DMS114 treated with DMSO at 0.1 percent for 48 hours (cell line): ENCODE results near the gene BID.

ENCODE experiments used
- DNase-seq: peaks from one replicate; lab custom pipeline; 2025; ENCODE audit not compliant: unreplicated experiment; lab: John Stamatoyannopoulos, UW

Gene BID

GRCh38 chr22:17774206-17774925 is at the start of gene BID:
TSS of gene BID (minus strand) at chr22:17774469. CDS start at chr22:17750116, 24,353 bp downstream.
- DNase-seq: no peak

GRCh38 chr22:17823964-17824363 is 49.7 kb upstream of the BID start:
- no peak for DNase-seq

- DNase-seq: no peak
Observed at GRCh38 chr22:17823226-17823625, 49.0 kb upstream of the BID start.

DNA sequence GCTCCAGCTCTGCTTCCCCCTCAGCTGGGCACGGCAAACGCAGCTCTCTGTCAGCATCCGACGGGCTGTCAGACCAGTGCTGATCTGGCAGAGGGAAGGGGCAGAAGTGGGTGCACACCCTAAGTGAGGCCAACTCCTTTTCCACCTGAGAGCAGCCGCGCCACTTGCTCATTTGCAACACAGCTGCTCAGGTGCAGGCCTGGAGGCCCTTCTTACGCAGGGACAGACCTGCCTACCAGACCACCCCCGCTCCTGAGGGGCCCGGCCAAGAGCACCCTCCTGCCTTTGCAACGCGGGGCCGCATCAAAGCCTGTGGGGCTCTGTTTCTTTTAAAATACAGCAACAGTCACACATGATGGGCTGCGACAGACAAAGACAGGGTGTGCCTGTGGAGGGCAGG is 47.8 kb upstream of the BID start:
- DNase-seq: no peak

DNA sequence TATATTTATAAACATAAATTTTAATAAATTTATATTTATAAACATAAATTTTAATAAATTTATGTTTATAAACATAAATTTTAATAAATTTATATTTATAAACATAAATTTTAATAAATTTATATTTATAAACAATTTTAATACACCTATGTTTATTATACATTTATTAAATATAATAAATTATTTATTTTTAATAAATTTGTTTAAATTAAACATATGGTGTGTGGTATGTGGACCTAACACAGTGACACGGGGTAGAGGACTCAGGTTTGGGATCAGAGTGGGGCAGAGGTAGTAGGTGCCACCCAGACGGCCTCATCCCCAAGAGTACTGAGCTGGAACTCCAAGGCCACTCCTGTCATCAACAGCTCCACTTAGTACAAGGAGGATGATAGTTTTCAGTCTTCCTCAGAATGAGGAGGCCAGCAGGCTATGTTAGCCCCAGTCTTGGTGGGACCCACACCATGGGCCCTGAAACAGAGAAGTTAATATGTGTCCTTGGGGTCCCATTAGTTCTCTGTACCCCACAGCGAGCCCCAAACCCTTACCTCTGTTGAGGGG is 46.7 kb upstream of the BID start:
- DNase-seq: no peak

DNA sequence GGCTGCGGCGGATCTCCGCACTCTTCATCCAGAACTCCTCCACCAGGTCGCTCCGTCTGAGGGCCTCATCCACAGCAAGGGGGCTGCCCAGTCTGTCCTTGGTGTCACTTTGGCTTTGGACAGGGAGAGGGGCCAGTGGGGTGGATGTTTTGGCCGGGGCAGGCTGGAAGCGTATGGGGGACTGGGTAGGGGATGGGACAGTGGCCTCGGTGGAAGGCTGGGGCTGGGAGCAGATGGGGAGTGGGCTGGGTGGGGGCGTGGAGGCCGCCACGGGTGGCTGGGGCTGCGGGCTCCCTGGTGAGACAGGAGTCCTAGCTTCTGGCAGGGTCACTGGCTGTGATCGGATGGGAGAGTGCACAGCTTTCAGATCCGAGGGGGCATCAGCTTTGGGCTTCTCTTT is 44.4 kb upstream of the BID start:
- no peak for DNase-seq

- no peak for DNase-seq
Observed at GRCh38 chr22:17818180-17818579, 43.9 kb upstream of the BID start.

DNA sequence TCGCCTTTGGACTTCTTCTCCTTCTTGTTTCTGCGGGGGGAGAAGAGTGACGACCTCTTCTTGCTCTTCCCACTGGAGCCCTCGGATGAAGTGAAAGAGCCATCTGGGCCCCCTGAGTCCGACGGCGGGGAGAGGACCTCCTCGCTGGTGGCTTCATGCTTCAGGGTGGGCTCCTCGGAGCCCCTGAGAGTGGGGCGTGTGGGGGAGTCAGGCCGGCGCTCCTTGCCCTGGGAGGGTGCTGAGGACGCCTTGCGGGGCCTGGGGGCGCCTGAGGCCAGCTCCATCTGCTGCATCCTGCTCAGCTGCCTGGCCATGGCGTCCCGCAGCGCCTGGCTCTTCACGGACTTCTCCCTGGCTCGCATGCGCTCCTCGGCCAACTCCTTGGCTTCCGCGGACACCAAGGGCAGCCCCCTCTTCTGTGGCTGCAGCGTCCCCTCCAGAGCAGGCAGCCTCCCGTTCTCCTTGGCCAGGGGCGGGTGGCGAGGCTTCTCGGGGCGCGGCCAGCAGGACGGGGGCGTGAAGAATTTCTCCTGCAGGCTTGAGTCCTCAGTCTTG is 43.3 kb upstream of the BID start:
- no peak for DNase-seq

GRCh38 chr22:17817079-17817478 is 42.8 kb upstream of the BID start:
- no peak for DNase-seq

GRCh38 chr22:17816649-17817048 is 42.4 kb upstream of the BID start:
- DNase-seq: no peak

GRCh38 chr22:17815703-17816254 is 41.5 kb upstream of the BID start:
- DNase-seq: no peak

GRCh38 chr22:17814830-17815229 is 40.6 kb upstream of the BID start:
- DNase-seq: no peak

DNA sequence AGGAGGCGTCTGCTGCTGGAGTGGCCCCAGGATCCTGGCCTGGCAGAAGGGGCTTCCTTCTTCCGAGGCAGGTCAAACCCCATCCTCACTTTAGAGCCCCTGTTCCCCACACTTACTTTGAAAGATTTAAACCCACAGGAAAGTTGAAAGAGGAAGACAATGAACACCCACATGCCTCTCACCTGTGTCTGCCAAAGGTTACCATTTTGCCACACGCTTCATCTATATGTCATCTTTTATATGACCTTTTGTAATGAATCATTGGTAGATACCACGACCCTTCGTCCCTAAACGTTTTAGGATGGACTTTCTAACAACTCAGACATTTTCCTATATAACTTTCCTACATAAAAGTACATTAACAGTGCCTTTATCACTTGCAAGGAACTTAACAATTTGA is 39.8 kb upstream of the BID start:
- DNase-seq: no peak

DNA sequence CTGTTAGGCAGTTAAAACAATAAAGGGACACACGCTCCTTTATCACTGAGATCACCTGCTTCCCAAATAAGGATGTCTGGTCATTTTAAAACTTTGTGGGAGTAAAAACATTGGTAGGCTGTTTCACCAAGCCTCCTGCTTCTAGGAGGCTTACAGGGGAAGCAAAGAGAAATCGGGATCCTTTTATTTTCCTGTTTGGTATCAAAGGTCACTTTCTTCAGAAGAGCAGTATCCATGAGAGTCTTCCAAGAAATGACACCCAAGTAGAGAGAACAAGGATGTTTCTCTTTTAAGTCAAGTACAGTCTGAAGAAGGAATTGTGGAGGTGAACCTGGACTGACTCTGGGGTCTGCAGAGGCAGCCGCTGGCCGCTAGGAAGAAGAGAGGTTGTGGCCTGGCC is 36.9 kb upstream of the BID start:
- DNase-seq: no peak

- DNase-seq: no peak
Observed at GRCh38 chr22:17810570-17811116, 36.4 kb upstream of the BID start.

GRCh38 chr22:17808693-17809403 is 34.6 kb upstream of the BID start:
- DNase-seq: no peak

GRCh38 chr22:17807578-17808410 is 33.5 kb upstream of the BID start:
- DNase-seq: no peak

DNA sequence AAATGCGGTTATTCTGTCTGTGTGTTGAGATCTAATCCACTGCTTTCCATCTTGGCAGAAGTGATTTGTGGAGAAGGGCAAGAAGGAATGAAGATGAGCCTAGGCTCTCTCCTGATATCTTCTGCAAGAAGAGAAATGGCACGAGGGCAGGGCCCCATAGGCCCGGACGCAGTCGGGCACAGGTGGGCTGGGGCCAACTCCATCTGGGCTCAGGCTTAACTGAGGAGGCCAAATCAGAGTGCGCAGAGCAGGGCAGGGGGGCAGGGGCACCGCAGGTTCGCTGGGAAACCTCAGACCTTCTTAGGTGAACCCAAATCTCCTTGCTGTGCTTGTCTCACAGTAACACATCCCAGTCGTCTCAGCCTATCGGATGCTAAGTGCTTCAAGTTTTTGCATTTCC is 32.8 kb upstream of the BID start:
- no peak for DNase-seq

GRCh38 chr22:17806437-17806836 is 32.2 kb upstream of the BID start:
- no peak for DNase-seq

DNA sequence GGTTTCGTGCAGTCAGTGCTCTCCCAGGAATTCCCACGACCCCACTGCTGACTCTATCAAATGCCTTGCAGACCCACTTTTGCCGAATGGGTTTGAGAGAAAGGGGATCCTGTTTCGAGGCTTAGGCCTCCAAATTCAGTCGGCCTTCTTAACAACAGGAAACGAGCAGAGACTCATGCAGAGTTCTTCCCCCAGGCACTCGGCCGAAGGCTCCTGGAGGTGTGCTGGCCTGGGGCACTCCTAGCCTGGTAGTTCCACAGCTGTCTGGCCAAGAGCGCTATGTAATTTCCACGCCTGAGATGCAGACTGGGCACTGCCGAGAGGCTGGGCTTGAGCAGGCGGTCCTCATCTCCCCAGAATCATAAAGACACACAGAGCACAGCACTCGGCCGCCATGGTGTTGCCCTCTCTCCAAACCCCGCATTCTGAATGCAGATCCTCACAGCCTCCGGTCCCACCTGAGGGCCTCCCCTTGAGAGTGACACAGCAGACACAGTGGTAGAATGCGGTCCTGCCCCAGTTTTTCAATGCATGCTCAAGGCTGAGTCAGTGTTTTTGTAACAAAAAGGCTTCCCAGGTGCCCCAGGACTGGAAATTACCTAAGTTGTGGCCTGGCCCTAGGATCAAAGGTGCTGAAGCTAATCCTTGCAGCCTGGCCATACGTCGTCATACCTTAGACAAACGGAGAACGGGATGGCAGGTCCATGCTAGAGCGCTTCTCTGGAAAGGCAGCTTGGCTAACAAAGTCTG is 30.2 kb upstream of the BID start:
- DNase-seq: no peak
